GM18511 (cell line): ENCODE results near the gene CBX5.
"Not testable (repeated sequence)": the region's sequence is repeated elsewhere in the genome, so short reads cannot be mapped to it uniquely, and the experiment has no call there.

Source experiments
- ATAC-seq: cut with Tn5 transposase; IDR thresholded peaks from one replicate; pipeline ENCODE4 v1.9.1; 2021; ENCODE audit warnings: mild to moderate bottlenecking, moderate library complexity; ENCODE audit not compliant: unreplicated experiment

Gene CBX5

DNA sequence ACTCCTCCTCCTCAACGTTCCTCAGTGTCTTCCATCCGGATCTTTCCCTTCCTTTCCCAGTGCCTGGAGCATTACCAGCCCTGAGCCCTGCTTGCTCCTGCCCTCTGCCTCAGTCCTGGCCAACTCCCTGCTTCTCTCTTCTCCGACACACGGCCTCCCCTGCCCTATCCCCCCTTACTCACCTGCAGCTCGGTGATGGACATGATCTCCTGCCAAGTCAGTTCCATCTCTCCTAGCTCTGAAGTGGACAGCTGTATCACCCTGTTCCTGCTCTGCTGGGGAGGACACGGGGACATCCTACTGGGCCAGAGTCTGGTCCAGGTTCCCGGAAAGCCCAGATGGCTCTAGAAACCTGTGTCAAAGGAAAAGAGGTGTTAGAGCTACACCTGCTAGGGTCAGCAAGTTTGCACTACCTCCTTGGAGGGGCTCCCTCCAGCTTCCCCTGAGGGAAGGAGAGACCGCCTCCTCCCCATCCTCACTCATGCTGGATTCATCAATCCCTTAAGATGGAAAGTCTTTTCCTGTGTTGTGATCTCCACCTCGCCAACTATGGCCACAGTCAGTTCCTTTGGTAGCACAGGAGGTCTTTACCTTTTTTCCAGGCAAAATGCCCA, 15.1 kb upstream of the CBX5 start:
- ATAC-seq: no peak

DNA sequence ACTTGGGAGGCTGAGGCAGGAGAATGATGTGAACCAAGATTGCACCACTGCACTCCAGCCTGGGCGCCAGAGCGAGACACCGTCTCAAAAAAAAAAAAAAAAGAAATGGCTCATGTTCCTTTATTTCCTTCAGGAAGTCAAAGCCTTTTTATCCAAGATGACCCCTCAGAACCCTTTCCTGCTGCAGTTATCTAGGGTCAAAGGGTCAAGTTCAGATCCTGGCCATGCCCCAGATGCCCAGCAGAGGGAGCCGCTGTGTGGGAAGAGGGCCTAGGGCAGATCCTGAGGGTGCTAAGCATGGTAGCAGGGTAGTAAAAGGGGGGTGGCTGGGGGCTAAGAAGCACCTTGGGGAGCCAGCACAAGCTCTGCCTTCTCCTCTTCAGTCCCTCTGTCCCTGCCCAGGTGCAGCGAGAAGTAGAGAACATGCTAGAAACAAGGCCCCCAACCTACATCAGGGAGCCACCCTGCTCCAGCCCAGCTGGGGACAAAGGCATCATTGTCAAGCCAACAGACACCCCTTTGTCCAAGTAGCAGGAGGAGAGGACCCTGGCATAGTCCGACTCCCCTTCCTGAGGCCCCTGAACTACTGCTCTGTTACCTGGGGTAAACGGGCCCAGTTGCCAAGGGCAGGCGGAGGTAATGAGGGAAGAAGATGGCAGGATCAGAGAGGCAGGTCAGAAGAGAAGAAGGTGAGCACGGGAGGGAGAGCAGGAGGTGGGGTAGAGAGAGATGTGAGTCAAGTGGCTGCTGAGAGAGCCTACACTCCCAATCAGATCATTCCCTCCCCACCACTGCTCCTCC, 14.4 kb upstream of the CBX5 start:
- ATAC-seq: no peak

DNA sequence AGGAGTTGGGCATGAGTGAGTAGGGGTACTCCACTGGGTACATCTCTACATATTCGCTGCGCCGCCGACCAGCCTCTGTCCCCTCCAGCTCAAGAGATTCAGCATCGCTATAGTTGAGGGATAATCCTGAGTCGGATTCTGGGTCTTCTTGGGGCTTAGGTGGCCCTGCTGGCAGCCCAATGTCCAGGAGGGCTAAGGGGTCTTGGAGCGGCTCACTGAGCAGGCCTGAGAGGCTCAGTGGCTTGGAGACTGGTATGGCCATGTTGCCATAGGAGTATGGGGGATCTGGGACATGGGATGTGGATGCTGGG, 13.0 kb upstream of the CBX5 start:
- ATAC-seq: no peak

DNA sequence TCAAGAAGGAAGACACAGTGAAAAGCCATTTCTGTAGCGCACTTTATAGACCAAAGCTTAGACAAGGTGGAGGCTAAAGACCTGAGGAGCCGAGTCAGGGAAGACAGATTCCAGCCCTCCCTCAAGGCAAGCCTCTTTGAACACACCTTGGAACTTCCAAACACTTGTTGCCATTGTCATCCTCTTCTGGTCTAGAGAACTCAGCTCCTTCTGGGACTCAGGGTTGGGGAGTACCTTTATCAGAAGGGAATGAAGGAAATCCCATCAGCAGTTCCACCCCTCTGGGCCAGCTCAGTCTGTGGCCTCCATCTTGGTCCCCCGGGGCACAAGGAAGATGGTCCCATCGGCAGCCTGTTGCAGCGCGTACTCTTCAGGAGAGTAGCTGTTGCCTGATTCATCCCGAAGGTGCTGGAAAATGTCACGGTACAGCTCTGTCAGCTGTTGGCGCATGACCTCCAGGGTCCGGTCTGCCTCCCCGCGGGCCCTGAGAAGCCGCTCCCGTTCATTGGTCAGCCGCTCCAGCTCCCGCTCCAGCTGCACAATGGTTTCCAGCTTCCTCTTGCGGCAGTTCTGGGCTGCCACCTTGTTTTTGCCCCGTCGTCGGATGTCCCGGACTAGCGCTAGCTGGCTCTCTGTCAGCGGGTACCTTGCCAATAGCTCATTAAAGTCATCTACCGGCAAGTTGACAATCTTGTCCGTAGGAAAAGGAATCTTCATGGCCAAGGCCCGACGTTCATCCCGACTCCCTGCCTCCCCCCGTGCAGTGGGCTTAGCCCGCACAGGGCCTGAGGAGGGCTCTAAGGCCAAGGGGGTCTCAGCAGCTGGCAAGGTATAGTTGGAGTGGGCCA, 12.4 kb upstream of the CBX5 start:
- ATAC-seq: no peak

DNA sequence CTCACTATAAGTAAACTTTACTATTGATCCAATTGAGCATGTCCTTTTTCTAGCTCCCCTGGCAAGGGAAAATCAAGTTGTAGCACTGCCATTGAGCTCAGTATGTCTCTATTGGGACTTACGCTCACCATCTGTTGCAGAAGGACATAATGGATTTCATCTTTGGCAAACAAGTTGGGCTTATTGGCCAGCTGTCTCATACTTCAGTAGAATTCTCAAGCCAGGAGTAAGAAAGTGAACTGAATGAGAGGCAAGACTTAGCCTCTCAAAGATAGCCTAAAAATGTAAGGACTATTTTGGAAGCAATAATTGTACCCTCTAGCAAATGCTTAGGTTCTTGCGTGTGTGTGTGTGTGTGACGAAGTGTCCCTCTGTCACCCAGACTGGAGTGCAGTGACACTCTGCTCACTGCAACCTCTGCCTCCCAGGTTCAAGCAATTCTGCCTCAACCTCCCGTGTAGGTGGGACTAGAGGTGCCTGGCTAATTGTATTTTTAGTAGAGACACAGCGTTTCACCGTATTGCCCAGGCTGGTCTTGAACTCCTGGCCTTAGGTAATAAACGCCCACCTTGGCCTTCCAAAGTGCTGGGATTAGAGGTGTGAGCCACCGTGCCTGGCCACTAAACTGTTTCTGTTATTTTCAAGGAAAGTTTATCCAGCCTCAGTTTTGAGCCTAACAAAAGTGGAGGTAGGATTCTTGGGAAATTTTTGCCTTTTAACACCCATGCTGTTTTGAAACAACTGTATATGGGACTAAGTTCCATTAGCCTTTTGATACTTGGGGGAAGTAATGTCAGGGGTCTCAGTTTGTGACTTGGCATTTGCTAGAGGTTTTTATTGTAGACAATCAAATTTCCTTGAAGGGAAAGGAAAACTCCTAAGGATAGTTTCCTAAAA, 7.6 kb upstream of the CBX5 start:
- no peak for ATAC-seq

DNA sequence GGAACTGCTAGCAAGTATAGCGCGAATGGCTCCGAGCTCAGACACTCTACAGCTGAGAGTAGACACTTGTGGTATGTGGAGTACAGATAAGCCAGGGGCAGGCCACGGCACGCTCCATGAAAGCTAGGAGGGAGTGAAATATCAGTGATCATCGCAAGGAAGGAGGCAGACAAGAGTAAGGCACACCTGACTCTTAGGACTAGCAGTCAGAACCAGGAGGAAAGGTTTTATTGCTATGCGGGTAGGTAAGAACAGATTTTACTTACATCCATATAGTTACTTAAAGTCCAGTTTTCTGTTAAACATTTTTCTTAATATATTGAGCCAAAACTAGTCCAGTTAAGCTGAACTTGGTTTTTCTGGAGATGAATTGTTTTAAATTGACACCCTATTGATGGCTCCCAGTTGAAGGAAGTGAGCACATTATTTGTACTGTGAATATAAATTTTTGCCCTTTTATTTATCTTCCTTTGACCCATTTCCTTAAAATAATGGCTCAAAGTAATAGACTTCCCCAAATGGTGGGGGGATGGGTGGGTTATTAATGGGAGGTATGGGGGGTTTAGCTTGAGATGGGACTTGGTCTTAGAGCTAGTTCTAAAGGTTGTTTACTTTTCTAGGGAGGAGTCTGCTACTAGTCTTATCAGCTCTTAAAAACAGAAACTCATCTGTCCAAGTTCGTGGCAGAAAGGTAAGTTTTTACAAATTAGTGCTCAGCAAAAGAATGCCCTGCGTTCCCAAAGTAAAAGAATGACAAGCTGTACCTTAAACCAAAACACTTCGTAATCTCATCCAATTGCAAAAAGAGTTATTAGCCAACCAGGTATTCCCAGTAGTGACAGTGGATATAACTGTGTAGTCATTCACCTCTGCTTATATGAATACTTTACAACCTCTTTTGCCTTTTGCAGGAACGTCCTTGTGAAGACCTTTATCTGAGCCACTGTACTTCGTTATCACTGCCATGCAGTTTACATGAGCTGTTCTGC, 6.4 kb upstream of the CBX5 start:
- ATAC-seq: no peak

DNA sequence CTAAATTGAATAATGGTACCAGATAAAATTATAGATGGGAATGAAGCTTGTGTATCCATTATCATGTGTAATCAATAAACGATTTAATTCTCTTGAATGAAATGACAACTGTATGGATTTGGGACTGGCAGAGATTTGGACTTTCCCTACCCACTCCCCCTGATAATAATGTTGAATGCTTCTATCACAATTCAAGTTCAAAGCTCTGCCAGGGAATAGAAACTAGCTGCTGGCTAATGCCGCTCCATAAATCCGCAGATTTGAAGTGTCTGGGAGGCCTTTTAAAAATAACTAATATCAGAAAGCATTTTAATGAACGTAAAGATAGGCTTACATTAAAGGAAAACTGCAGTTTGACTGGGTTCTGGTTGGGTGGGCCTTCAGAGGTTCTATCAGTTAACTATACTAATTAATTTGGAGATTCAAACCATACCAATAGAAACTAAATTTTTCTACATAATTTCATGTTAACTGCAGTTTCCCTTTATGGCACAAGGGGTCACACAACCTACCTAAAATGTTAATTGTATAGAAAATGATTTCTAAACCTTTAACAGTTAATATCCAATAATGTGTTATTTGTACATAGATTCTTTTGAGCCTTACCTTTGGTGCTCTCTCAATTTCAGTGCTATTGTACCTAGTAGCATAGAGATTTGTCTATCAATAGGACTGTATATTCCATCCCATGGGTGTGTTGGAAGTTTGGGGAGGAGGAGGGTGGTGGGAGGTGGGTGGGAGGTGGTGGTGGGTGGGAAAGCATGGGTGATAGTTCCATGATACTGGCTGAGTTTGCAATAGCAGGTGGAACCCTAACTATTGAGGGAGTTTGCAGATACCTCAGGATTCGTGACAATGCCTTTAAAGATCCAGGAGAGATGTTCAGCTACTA, 5.5 kb upstream of the CBX5 start:
- ATAC-seq: no peak

DNA sequence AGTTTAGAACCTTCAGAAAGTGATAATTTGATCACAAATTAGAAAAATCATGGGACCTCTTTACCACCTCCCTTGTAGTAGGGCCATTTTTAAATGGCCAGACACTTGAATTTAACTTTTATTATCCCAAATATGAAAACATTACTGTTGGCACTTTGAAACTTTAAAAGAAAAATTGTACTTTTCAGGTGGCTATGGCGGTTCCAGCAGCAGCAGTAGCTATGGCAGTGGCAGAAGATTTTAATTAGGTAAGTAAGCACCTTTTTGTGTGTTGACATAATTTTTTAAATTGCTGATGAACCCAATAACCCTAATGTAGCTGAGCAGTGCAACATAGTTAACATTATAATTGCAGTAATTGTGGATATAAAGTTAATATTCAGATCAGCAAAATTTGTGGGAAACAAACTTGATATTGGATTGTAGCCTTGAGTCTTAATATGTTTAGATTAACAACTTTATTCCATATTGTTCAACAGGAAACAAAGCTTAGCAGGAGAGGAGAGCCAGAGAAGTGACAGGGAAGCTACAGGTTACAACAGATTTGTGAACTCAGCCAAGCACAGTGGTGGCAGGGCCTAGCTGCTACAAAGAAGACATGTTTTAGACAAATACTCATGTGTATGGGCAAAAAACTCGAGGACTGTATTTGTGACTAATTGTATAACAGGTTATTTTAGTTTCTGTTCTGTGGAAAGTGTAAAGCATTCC, 4.3 kb upstream of the CBX5 start:
- not testable (repeated sequence) for ATAC-seq

DNA sequence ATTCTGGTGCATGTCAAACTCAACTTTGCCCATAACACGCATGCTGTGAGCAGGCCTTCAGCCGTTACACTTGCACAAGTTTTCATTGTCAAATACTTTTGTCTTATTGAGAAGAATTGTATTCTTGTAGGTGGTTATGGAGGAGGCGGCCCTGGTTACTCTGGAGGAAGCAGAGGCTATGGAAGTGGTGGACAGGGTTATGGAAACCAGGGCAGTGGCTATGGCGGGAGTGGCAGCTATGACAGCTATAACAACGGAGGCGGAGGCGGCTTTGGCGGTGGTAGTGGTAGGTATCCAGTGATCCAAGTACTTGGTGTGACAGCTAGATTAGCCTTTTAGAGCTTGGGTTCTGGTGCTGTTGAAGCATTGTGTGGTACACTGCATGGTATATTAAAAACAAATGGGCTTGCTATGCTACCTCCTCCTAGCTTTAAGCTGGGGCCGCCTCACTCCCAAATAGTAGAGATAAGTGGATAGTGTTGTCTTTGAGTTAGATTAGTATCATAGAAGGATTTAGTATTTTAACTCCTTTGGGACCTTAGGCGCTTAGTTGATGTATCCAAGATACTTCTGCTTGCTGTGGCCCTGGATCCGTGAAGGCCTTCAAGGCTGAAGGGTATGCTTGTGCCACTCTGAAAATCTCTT, 3.1 kb upstream of the CBX5 start:
- ATAC-seq: no peak

DNA sequence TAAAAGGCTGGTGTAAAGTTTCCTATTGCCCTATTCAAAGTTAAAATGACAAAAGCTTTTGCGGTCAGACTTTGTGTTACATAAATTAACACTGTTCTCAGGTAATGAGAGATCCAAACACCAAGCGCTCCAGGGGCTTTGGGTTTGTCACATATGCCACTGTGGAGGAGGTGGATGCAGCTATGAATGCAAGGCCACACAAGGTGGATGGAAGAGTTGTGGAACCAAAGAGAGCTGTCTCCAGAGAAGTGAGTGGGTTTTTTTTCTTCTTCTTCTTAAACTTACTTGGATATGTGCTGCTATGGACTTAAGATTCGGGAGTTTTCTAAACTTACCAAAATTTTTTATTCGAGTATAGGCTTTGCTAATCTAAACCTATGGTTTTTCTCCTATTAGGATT, 1.8 kb upstream of the CBX5 start:
- ATAC-seq: not testable (repeated sequence)

DNA sequence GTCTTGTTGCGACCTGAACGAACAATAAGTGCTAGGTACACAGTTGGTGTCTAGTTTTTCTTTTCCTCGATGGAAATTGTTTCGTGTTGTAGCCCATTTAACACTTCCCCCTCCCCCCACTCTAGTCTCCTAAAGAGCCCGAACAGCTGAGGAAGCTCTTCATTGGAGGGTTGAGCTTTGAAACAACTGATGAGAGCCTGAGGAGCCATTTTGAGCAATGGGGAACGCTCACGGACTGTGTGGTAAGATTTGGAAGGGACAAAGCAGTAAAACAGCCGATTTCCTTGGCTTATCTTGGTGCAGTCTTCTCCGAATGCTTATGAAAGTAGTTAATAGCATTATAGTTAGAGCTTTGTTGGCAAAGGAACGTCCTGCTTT, 1.3 kb upstream of the CBX5 start:
- ATAC-seq: not testable (repeated sequence)

DNA sequence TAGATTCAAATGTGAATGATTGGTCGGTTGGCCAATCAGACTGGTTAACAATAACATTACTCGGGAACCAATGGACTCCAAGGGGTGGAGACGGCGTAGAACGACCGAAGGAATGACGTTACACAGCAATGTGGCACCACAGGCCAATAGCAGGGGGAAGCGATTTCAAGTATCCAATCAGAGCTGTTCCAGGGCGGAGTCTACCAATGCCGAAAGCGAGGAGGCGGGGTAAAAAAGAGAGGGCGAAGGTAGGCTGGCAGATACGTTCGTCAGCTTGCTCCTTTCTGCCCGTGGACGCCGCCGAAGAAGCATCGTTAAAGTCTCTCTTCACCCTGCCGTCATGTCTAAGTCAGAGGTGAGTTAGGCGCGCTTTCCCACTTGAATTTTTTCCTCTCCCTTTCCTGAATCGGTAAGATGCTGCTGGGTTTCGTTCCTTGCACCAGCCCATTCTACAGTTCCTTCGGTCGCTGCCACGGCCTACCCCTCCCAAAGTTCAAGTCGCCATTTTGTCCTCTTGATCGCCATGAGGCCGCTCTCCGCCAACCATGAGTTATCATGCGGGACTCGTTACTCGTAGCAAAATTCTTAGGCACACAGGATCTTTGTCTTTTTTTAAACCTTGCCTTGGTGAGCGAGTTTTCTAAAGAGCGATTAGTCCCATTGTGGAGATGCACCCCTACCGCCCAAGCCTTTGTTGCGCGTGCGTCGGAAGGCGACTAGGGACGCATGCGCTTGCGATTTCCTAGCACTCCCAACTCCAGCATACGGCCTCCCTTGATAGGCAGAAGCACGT, 742 bp upstream of the CBX5 start, which contains the start of gene HNRNPA1:
HNRNPA1 (plus strand) TSS at position 259 of the 793 bp plus-strand sequence; CDS start at position 341, 82 bp downstream.
- ATAC-seq: peak; percentile 91

DNA sequence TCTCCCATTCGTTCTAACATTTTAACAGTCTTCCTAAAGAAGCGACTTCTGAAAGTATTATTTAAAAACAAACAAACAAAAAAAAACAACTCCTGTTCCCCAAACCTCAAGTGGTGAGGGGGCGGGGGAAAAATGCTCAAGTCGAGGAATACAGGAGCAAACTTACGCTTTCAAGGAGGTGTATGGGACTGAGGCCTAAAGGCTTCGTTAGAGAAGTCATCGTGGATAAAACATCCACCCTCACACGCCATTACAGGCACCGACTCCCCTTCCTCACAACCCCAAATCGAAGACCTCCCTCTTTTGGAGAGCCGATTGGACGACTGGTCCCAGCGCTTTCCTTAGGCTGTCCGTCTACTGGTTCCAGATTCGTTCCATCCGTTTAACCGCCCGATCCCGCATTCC, 693 bp downstream of the CBX5 start:
- no peak for ATAC-seq

DNA sequence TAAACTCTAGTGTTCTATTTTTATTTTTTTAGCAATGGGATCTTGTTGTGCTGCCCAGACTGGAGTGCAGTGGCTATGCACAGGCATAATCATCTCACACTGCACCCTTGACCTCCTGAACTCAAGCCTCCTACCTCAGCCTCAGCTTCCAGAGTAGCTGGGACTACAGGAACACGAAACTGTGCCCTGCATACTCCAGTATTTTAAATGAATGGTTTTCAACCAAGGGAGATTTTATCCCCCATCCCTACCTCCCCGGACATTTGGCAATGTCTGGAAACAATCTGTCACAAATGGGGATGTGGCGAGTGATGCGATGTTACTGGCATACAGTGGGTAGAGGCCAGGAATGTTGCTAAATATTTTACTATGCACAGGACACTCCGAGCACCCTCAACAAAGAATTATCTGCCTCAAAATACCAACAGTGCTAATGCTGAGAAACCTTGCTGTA, 2.1 kb downstream of the CBX5 start:
- no peak for ATAC-seq

DNA sequence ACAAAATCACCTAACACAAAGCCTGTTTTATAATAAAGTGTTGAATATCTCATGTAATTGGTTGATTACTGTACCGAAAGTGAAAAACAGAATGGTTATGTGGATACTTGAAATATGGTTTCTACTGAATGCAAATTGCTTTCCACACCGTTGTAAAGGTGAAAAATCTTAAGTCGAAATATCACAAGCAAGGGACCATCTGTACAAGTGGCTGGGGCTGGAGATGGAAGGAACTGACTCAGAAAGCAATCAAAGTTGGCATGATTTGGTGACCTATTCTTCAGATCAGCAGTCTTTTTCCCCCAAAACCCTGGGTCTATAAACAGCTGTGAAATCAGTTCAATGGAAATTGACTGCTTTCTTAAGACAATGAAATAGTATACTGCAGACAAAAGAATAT, 3.6 kb downstream of the CBX5 start:
- no peak for ATAC-seq

DNA sequence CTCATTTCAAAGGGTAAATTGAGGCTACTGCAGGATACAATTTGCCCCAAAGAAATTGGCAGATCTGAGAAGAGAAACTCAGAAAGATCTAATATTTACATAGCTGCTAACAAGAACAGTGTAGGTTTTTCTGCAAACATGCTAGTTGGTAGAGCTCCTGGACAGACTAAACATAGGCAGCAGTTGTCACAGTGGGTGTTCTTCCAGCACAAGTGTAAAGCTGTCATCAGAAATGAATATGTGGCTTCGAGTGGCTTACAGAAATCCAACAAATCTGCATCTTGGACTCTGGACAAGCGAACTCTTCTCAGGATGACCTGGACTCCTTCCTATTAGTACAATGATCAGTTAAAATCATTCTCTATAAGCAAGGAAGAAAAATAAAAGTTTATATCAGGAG, 5.9 kb downstream of the CBX5 start:
- ATAC-seq: no peak

DNA sequence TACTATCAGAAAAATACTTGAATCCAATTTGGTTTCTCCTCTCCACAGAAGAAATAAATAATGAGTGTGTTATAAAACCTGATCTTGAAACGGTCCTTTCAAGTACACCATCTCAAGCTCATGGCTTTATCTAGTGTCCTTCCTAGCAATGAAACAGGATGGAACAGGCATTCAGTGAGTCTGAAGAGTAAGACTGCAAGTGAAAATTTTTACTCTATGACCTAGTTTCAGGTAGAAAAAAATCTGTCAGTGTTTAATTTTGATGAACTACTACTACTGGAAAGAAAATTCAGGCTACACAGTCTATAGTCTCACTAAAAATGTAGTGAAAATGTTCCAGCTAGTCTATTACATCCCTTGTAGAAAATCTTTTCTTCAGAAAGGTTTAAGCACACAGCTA, 7.7 kb downstream of the CBX5 start:
- ATAC-seq: no peak
